Ovary (tissue), 3 donors: ENCODE data around the gene SDK1.

ENCODE experiments used
- CTCF ChIP-seq, 3 donors: fragments of 450-650 bp in 2 of 3; fragments of 200-600 bp in 1 of 3; IDR thresholded peaks; one replicate each; pipeline versions ENCODE4 v1.5.1 to v1.8.0; 2016 to 2022; ENCODE audit warnings: antibody characterized with exemption in 3 of 3, mild to moderate bottlenecking in 1 of 3
- EP300 ChIP-seq: sonication (generic); formaldehyde crosslinking; IDR thresholded peaks from one replicate; pipeline ENCODE4 v1.6.1; 2017; ENCODE audit warnings: antibody characterized with exemption
- POLR2A ChIP-seq: fragments of 450-650 bp; IDR thresholded peaks from one replicate; pipeline ENCODE4 v1.6.1; 2017; ENCODE audit warnings: antibody characterized with exemption, mild to moderate bottlenecking, moderate library complexity
- donor health status: DM: no; HTN: no; CAD: no.

GRCh38 chr7:4198301-4198700, 897.2 kb downstream of the SDK1 start:
- TF ChIP-seq CTCF (IDR thresholded peaks at IDR 0.05) (no peak), POLR2A (no peak), EP300 (no peak)
